OCI-LY7 (cell line): ENCODE data around the gene RPGRIP1. TPM values are rescaled to one million over a fixed set of nuclear protein-coding genes. Genes with fewer than 3 reads are reported as not detected.
A peak's percentile ranks its signal among the peaks of the same experiment; 100 is the strongest.
"Not testable (repeated sequence)": the region's sequence is repeated elsewhere in the genome, so short reads cannot be mapped to it uniquely, and the experiment has no call there.

Experiments
- BruUV-seq: library from RNA; stranded (reverse); fragments of 400-500 nt; replicated peaks from 2 replicates; lab custom pipeline; 2021; lab: Mats Ljungman, UMichigan
- CTCF ChIA-PET: fragments of 300-600 bp; sonication (Branson Sonifier 250); formaldehyde crosslinking; loops from one replicate; lab custom pipeline; 2022; ENCODE audit warnings: antibody characterized with exemption; ENCODE audit not compliant: unreplicated experiment; lab: Charles Lee
- POLR2A ChIA-PET: fragments of 300-600 bp; sonication (Branson Sonifier 250); formaldehyde crosslinking; loops from one replicate; lab custom pipeline; 2022; ENCODE audit warnings: antibody characterized with exemption; lab: Charles Lee
- DNase-seq: peaks from one replicate; pipeline ENCODE4 v3.0.0-alpha.2; 2015; ENCODE audit warnings: low spot score
- H2AFZ ChIP-seq: fragments of 200-600 bp; sonication (generic), shearing (Covaris generic); 2 replicates; pipeline ENCODE4 v1.6.1; 2014; ENCODE audit warnings: mild to moderate bottlenecking, antibody characterized with exemption, low read length, moderate library complexity
- H3K27ac ChIP-seq: fragments of 200-600 bp; sonication (generic); 2 replicates; pipeline ENCODE4 v1.5.1; 2014; ENCODE audit warnings: mixed run types, low read depth, mild to moderate bottlenecking, moderate library complexity, low read length, inconsistent platforms; ENCODE audit not compliant: poor library complexity, severe bottlenecking
- H3K36me3 ChIP-seq: fragments of 200-600 bp; sonication (generic); 2 replicates; pipeline ENCODE4 v1.6.1; 2014; ENCODE audit warnings: mild to moderate bottlenecking, antibody characterized with exemption, low read length, moderate library complexity, mixed read lengths; ENCODE audit not compliant: insufficient read depth
- H3K4me1 ChIP-seq: fragments of 200-600 bp; sonication (generic); 2 replicates; pipeline ENCODE4 v1.5.1; 2014; ENCODE audit warnings: mild to moderate bottlenecking, low read length; ENCODE audit not compliant: insufficient read depth, poor library complexity, severe bottlenecking
- H3K4me2 ChIP-seq: fragments of 200-600 bp; sonication (generic); 2 replicates; pipeline ENCODE4 v1.6.1; 2014; ENCODE audit warnings: mild to moderate bottlenecking, low read length
- H3K4me3 ChIP-seq: fragments of 200-600 bp; sonication (generic); 2 replicates; pipeline ENCODE4 v1.5.1; 2014; ENCODE audit warnings: mild to moderate bottlenecking, low read depth, low read length; ENCODE audit not compliant: poor library complexity, severe bottlenecking
- H3K79me2 ChIP-seq: fragments of 200-600 bp; sonication (generic); 2 replicates; pipeline ENCODE4 v1.6.1; 2016; ENCODE audit warnings: low read depth, mild to moderate bottlenecking, low read length, moderate library complexity, mixed read lengths; ENCODE audit not compliant: insufficient read depth
- H3K9me2 ChIP-seq: fragments of 200-600 bp; sonication (generic); 2 replicates; pipeline ENCODE4 v1.6.1; 2016; ENCODE audit warnings: mild to moderate bottlenecking, low read length, mixed read lengths; ENCODE audit not compliant: insufficient read depth
- H3K9me3 ChIP-seq: fragments of 200-600 bp; sonication (generic); 2 replicates; pipeline ENCODE4 v1.6.1; 2014; ENCODE audit warnings: mild to moderate bottlenecking, mixed run types, low read length, mixed read lengths
- H4K20me1 ChIP-seq: fragments of 200-600 bp; sonication (generic); 2 replicates; pipeline ENCODE4 v1.6.1; 2014; ENCODE audit warnings: mild to moderate bottlenecking, antibody characterized with exemption, low read length, moderate library complexity, mixed read lengths; ENCODE audit not compliant: insufficient read depth
- EZH2phosphoT487 ChIP-seq: fragments of 200-600 bp; sonication (generic); IDR thresholded peaks from 2 replicates; pipeline ENCODE4 v1.6.1; 2018; ENCODE audit warnings: low read depth, borderline replicate concordance, mild to moderate bottlenecking, mixed run types, antibody characterized with exemption, low read length, moderate library complexity, mixed read lengths
- intact Hi-C: fragments of 100-400 bp; cut with micrococcal nuclease; formaldehyde crosslinking; loops from one replicate; pipeline ENCODE4 v1.10.0; 2022; ENCODE audit not compliant: unreplicated experiment
- total RNA-seq, 2 experiments: library from RNA; depleted of rRNA in 1 of 2; stranded (reverse); fragments of >200 nt in 1 of 2; shearing (Covaris generic) in 1 of 2; gene quantifications; 2 replicates each; pipeline ENCODE4 v1.2.3, GENCODE V29; 2014 to 2022
- TF ChIP-seq, protein P1 (sequence below): fragments of 200-600 bp; sonication (generic); conservative IDR thresholded peaks from 2 replicates; pipeline ENCODE4 v1.5.1; 2014; ENCODE audit warnings: mild to moderate bottlenecking, antibody characterized with exemption, low read length, moderate library complexity, mixed read lengths

Gene RPGRIP1
- total RNA-seq, 2 experiments from 2014 or later = 0.13 to 0.51 TPM

DNA sequence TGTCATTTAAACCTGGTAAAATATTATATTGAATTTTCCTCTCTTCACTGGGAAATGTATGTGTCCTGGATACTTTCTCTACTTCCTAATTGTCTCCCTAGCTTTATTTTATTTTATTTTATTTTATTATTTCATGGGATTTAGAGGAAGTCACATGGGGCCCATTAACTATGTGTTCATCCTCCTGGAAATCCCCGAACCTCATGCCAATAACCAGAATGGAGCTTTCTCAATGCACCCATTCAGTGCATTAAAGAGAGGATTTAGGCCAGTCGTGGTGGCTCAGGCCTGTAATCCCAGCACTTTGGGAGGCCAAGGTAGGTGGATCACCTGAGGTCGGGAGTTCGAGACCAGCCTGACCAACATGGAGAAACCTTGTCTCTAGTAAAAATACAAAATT, 1.3 kb upstream of the RPGRIP1 start:
- ChIA-PET CTCF (no interaction called here), POLR2A (interaction anchor here (0.5 to 1.2 kb wide), 6 partner anchors 9 to 128 kb away, joined by 3 to 7 read pairs (median 4); no protein-coding TSS in a partner anchor)
- Histone ChIP-seq H2AFZ (no peak overlapping the region), H4K20me1 (no peaks in the 10 kb centered on the region), H3K4me1 (peaks cover 6% of the 10 kb centered on the region), H3K36me3 (no peaks in the 10 kb centered on the region), H3K9me3 (no peaks in the 10 kb centered on the region), H3K27ac (no peak overlapping the region), H3K4me3 (no peak overlapping the region), H3K79me2 (no peaks in the 10 kb centered on the region), H3K4me2 (no peak overlapping the region), H3K9me2 (no peaks in the 10 kb centered on the region)
- DNase-seq = no peak
- TF ChIP-seq, protein P1, sequence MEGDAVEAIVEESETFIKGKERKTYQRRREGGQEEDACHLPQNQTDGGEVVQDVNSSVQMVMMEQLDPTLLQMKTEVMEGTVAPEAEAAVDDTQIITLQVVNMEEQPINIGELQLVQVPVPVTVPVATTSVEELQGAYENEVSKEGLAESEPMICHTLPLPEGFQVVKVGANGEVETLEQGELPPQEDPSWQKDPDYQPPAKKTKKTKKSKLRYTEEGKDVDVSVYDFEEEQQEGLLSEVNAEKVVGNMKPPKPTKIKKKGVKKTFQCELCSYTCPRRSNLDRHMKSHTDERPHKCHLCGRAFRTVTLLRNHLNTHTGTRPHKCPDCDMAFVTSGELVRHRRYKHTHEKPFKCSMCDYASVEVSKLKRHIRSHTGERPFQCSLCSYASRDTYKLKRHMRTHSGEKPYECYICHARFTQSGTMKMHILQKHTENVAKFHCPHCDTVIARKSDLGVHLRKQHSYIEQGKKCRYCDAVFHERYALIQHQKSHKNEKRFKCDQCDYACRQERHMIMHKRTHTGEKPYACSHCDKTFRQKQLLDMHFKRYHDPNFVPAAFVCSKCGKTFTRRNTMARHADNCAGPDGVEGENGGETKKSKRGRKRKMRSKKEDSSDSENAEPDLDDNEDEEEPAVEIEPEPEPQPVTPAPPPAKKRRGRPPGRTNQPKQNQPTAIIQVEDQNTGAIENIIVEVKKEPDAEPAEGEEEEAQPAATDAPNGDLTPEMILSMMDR = no peak
- no peak for TF ChIP-seq EZH2phosphoT487
- intact Hi-C loops = no loop called here
- BruUV-seq = no TSS peak

DNA sequence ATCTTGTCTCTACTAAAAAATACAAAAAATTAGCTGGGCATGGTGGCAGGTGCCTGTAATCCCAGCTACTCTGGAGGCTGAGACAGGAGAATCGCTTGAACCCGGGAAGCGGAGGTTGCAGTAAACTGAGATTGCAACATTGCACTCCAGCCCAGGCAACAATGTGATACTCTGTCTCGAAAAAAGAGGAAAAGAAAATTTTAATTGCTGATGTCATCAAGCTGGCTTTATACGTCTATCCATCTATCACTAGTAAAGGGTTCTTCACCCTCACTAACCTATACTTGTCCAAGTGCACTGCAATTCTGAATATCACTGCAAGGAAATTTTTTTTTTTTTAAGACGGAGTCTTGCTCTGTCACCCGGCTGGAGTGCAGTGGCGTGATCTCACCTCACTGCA, 2.0 kb downstream of the RPGRIP1 start:
- CTCF ChIA-PET, H3K36me3 ChIP-seq, H4K20me1 ChIP-seq, DNase-seq, H3K27ac ChIP-seq, H3K9me2 ChIP-seq, H3K4me3 ChIP-seq, H3K4me1 ChIP-seq, H3K79me2 ChIP-seq, H3K9me3 ChIP-seq, H3K4me2 ChIP-seq, BruUV-seq, H2AFZ ChIP-seq, intact Hi-C loops: not testable (repeated sequence)
- POLR2A ChIA-PET = interaction anchor here (0.8 kb wide), 1 partner anchor 20 kb away, joined by 5 read pairs; no protein-coding TSS in a partner anchor

DNA sequence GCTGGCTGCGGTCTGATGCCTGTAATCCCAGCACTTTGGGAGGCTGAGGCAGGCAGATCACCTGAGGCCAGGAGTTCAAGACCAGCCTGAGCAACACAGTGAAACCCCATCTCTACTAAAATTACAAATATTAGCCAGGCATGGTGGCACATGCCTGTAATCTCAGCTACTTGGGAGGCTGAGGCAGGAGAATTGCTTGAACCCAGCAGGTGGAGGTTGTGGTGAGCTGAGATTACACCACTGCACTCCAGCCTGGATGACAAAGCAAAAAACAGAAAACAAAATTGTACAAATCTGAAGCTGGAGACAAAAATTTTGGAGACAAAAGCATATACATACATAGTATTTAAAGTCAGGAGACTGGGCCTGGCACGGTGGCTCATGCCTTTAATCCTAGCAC, 6.6 kb downstream of the RPGRIP1 start:
- DNase-seq, H3K36me3 ChIP-seq, BruUV-seq, CTCF ChIA-PET, H2AFZ ChIP-seq, H3K4me3 ChIP-seq, H3K9me3 ChIP-seq, H3K79me2 ChIP-seq, H3K4me2 ChIP-seq, H3K27ac ChIP-seq, H3K9me2 ChIP-seq, intact Hi-C loops, H4K20me1 ChIP-seq: not testable (repeated sequence)
- POLR2A ChIA-PET = interaction anchor here (0.5 to 1.1 kb wide), 2 partner anchors 12 to 13 kb away, joined by 3 read pairs; no protein-coding TSS in a partner anchor
- H3K4me1 ChIP-seq = peaks cover 15% of the 10 kb centered on the region

DNA sequence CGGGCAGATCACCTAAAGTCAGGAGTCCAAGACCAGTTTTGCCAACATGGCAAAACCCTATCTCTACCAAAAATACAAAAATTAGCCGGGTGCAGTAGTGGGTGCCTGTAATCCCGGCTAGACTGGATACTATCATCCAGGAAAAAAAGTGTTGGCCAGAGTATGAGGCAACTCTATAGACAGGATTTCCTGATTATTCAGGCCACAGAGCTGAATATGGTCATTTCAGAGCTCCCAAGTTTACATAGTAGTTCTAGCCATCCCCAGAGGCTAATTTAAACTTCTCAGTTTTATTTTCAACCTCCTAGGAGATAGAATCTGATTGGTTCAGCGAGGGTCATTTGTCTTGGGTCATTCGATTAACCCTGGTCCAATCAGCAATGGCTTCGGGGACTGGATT, 7.3 kb downstream of the RPGRIP1 start:
- BruUV-seq = no TSS peak
- Histone ChIP-seq H3K36me3 (no peaks in the 10 kb centered on the region), H3K4me3 (no peak overlapping the region), H3K9me3 (no peaks in the 10 kb centered on the region), H3K9me2 (no peaks in the 10 kb centered on the region), H2AFZ (no peak overlapping the region), H3K27ac (no peak overlapping the region), H3K4me1 (peaks cover 15% of the 10 kb centered on the region), H3K79me2 (no peaks in the 10 kb centered on the region), H3K4me2 (no peak overlapping the region), H4K20me1 (no peaks in the 10 kb centered on the region)
- no peak for TF ChIP-seq EZH2phosphoT487
- TF ChIP-seq, protein P1 = no peak
- DNase-seq = no peak
- ChIA-PET POLR2A (interaction anchor here (0.5 kb wide), 1 partner anchor 14 kb away, joined by 3 read pairs; no protein-coding TSS in a partner anchor), CTCF (no interaction called here)
- intact Hi-C loops = no loop called here

DNA sequence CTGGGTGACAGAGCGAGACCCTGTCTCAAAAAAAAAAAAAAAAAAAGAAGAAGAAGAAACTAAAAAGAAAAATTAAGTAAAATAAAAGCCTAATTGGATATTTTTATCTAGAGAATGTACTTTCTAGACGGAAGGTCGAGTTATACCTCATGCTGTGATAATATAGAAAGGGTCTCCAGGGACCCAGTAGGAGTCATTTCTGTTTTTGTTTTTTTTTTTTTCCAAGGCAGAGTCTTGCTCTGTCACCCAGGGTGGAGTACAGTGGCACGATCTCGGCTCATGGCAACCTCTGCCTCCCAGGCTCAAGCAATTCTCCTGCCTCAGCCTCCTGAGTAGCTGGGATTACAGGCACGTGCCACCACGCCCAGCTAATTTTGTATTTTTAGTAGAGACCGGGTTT, 14.1 kb downstream of the RPGRIP1 start:
- H3K79me2 ChIP-seq, CTCF ChIA-PET, H3K27ac ChIP-seq, H3K9me3 ChIP-seq, intact Hi-C loops, H3K4me3 ChIP-seq, H3K36me3 ChIP-seq, H3K4me2 ChIP-seq, H3K4me1 ChIP-seq, H4K20me1 ChIP-seq, BruUV-seq, DNase-seq, H3K9me2 ChIP-seq: not testable (repeated sequence)
- H2AFZ ChIP-seq = 0 out of 2 replicates have a peak overlapping the region, but pooled peaks have one; percentile 25
- POLR2A ChIA-PET = interaction anchor here (0.7 to 1.2 kb wide), 2 partner anchors 13 to 132 kb away, joined by 3 to 4 read pairs; no protein-coding TSS in a partner anchor
